Measurements from ENCODE around the gene CLPTM1L. TPM values are rescaled to one million over a fixed set of nuclear protein-coding genes. Genes with fewer than 3 reads are reported as not detected.

CLPTM1L gene
- total and polyA plus RNA-seq, 10 donors: 39.7 to 118 (median 94.9) TPM

DNA sequence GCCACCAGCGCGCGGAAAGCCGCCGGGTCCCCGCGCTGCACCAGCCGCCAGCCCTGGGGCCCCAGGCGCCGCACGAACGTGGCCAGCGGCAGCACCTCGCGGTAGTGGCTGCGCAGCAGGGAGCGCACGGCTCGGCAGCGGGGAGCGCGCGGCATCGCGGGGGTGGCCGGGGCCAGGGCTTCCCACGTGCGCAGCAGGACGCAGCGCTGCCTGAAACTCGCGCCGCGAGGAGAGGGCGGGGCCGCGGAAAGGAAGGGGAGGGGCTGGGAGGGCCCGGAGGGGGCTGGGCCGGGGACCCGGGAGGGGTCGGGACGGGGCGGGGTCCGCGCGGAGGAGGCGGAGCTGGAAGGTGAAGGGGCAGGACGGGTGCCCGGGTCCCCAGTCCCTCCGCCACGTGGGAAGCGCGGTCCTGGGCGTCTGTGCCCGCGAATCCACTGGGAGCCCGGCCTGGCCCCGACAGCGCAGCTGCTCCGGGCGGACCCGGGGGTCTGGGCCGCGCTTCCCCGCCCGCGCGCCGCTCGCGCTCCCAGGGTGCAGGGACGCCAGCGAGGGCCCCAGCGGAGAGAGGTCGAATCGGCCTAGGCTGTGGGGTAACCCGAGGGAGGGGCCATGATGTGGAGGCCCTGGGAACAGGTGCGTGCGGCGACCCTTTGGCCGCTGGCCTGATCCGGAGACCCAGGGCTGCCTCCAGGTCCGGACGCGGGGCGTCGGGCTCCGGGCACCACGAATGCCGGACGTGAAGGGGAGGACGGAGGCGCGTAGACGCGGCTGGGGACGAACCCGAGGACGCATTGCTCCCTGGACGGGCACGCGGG, 49.9 kb downstream of the CLPTM1L start, which contains the start of gene TERT:
Gene TERT (minus strand): TSS at position 234 of the 815 bp plus-strand sequence. CDS start 79 bp downstream, at position 155.
- WGBS, 5 donors: 3 to 11% (median 5%) methylated on average over 41 to 102 of the region's 102 CpGs
- H3K9me3 ChIP-seq: no peaks in the 10 kb centered on the region
- H3K36me3 ChIP-seq: no peaks in the 10 kb centered on the region
- no peak for TF ChIP-seq POLR2AphosphoS5 (IDR thresholded peaks at IDR 0.05)
- TF ChIP-seq POLR2A (IDR thresholded peaks at IDR 0.05): no peak
- TF ChIP-seq, protein P1, sequence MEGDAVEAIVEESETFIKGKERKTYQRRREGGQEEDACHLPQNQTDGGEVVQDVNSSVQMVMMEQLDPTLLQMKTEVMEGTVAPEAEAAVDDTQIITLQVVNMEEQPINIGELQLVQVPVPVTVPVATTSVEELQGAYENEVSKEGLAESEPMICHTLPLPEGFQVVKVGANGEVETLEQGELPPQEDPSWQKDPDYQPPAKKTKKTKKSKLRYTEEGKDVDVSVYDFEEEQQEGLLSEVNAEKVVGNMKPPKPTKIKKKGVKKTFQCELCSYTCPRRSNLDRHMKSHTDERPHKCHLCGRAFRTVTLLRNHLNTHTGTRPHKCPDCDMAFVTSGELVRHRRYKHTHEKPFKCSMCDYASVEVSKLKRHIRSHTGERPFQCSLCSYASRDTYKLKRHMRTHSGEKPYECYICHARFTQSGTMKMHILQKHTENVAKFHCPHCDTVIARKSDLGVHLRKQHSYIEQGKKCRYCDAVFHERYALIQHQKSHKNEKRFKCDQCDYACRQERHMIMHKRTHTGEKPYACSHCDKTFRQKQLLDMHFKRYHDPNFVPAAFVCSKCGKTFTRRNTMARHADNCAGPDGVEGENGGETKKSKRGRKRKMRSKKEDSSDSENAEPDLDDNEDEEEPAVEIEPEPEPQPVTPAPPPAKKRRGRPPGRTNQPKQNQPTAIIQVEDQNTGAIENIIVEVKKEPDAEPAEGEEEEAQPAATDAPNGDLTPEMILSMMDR (IDR thresholded peaks at IDR 0.05 in 8 of 11, conservative IDR thresholded peaks at IDR 0.05 in 3 of 11): peak in 1 of 11 experiments; percentile 8
- intact Hi-C loops (cut with DNase I; ENCODE audit: low total_unique reads): no loop called here
- H3K27ac ChIP-seq: no peak within 1 kb of the TSS
- H3K4me3 ChIP-seq: peak within 1 kb of the TSS in 7 of 8 donors; percentile 14 to 66 (median 29)
- peaks cover 0 to 75% (median 37%) of the 10 kb centered on the region in 7 donors for H3K27me3 ChIP-seq (replicated peaks in 1 of 7)
- peaks cover 0 to 26% (median 16%) of the 10 kb centered on the region in 6 donors for H3K4me1 ChIP-seq
- DNase-seq: peak; percentile 85

DNA sequence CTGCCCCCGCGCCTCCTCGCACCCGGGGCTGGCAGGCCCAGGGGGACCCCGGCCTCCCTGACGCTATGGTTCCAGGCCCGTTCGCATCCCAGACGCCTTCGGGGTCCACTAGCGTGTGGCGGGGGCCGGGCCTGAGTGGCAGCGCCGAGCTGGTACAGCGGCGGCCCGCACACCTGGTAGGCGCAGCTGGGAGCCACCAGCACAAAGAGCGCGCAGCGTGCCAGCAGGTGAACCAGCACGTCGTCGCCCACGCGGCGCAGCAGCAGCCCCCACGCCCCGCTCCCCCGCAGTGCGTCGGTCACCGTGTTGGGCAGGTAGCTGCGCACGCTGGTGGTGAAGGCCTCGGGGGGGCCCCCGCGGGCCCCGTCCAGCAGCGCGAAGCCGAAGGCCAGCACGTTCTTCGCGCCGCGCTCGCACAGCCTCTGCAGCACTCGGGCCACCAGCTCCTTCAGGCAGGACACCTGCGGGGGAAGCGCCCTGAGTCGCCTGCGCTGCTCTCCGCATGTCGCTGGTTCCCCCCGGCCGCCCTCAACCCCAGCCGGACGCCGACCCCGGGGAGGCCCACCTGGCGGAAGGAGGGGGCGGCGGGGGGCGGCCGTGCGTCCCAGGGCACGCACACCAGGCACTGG, 50.6 kb downstream of the CLPTM1L start:
- TF ChIP-seq, protein P1 (IDR thresholded peaks at IDR 0.05 in 8 of 11, conservative IDR thresholded peaks at IDR 0.05 in 3 of 11): no peak
- TF ChIP-seq POLR2A (IDR thresholded peaks at IDR 0.05) (no peak), POLR2AphosphoS5 (IDR thresholded peaks at IDR 0.05) (no peak)
- WGBS, 5 donors: 24 to 36% (median 32%) methylated on average over 27 to 69 of the region's 69 CpGs
- Histone ChIP-seq H3K27me3 (replicated peaks in 1 of 7) (peaks cover 0 to 74% (median 37%) of the 10 kb centered on the region in 7 donors), H3K4me1 (peaks cover 0 to 23% (median 16%) of the 10 kb centered on the region in 6 donors), H3K36me3 (no peaks in the 10 kb centered on the region), H3K9me3 (no peaks in the 10 kb centered on the region), H3K27ac (no peak overlapping the region), H3K4me3 (peak overlapping the region in 7 of 8 donors; percentile 14 to 66 (median 29))
- DNase-seq: peak; percentile 74
- intact Hi-C loops (cut with DNase I; ENCODE audit: low total_unique reads): no loop called here

DNA sequence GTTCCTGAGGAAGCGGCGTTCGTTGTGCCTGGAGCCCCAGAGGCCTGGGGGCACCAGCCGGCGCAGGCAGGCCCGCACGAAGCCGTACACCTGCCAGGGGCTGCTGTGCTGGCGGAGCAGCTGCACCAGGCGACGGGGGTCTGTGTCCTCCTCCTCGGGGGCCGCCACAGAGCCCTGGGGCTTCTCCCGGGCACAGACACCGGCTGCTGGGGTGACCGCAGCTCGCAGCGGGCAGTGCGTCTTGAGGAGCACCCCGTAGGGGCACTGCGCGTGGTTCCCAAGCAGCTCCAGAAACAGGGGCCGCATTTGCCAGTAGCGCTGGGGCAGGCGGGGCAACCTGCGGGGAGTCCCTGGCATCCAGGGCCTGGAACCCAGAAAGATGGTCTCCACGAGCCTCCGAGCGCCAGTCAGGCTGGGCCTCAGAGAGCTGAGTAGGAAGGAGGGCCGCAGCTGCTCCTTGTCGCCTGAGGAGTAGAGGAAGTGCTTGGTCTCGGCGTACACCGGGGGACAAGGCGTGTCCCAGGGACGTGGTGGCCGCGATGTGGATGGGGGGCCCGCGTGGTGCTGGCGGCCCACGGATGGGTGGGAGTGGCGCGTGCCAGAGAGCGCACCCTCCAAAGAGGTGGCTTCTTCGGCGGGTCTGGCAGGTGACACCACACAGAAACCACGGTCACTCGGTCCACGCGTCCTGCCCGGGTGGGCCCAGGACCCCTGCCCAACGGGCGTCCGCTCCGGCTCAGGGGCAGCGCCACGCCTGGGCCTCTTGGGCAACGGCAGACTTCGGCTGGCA, 51.3 kb downstream of the CLPTM1L start:
- peak overlapping the region in 1 of 8 donors; percentile 66 for H3K4me3 ChIP-seq
- TF ChIP-seq, protein P1 (IDR thresholded peaks at IDR 0.05 in 8 of 11, conservative IDR thresholded peaks at IDR 0.05 in 3 of 11): no peak
- no peak for TF ChIP-seq POLR2A (IDR thresholded peaks at IDR 0.05)
- no peak for TF ChIP-seq POLR2AphosphoS5 (IDR thresholded peaks at IDR 0.05)
- H3K27ac ChIP-seq: no peak overlapping the region
- no peaks in the 10 kb centered on the region for H3K36me3 ChIP-seq
- 90 to 95% (median 93%) methylated on average over 33 to 60 of the region's 60 CpGs for WGBS, 5 donors
- H3K9me3 ChIP-seq: peaks cover 0 to 3% (median under 1%) of the 10 kb centered on the region in 8 donors
- intact Hi-C loops (cut with DNase I; ENCODE audit: low total_unique reads): no loop called here
- peaks cover 0 to 23% (median 16%) of the 10 kb centered on the region in 6 donors for H3K4me1 ChIP-seq
- H3K27me3 ChIP-seq (replicated peaks in 1 of 7): peaks cover 0 to 75% (median 37%) of the 10 kb centered on the region in 7 donors
- peak; percentile 72 for DNase-seq
